NB4 (cell line): ENCODE measurements around the gene TRAK1.

ENCODE experiments used
- POLR2A ChIP-seq: IDR thresholded peaks from 2 replicates; pipeline ENCODE4 v1.6.1; 2011; ENCODE audit warnings: mild to moderate bottlenecking; ENCODE audit not compliant: insufficient read length; ENCODE audit errors: extremely low read depth
- TF ChIP-seq, protein P1 (sequence below): IDR thresholded peaks from one replicate; pipeline ENCODE4 v1.5.1; 2012; ENCODE audit warnings: low read depth, low read length
- TF ChIP-seq, protein P2 (sequence below): IDR thresholded peaks from 2 replicates; pipeline ENCODE4 v1.6.1; 2011; ENCODE audit warnings: low read depth, low read length

DNA sequence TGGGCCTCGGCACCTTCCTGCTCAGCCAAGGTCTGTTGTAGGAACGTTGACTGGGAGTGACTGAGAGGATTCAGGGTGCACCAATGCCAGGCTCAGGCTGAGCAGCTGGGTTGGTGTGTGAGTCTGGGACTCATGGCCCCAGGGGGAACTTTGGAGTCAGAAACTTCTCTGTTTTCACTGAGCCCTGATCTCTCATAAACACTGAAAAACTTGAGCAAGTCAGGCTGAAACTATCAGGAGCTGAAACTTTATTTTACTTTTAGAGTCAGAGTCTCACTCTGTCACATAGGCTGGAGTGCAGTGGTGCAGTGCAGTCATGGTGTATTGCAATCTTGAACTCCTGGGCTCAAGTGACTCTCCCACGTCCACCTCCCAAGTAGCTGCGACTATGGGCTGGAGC is 3.0 kb downstream of the TRAK1 start:
- TF ChIP-seq, protein P1, sequence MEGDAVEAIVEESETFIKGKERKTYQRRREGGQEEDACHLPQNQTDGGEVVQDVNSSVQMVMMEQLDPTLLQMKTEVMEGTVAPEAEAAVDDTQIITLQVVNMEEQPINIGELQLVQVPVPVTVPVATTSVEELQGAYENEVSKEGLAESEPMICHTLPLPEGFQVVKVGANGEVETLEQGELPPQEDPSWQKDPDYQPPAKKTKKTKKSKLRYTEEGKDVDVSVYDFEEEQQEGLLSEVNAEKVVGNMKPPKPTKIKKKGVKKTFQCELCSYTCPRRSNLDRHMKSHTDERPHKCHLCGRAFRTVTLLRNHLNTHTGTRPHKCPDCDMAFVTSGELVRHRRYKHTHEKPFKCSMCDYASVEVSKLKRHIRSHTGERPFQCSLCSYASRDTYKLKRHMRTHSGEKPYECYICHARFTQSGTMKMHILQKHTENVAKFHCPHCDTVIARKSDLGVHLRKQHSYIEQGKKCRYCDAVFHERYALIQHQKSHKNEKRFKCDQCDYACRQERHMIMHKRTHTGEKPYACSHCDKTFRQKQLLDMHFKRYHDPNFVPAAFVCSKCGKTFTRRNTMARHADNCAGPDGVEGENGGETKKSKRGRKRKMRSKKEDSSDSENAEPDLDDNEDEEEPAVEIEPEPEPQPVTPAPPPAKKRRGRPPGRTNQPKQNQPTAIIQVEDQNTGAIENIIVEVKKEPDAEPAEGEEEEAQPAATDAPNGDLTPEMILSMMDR: no peak
- TF ChIP-seq POLR2A: no peak
- TF ChIP-seq, protein P2, sequence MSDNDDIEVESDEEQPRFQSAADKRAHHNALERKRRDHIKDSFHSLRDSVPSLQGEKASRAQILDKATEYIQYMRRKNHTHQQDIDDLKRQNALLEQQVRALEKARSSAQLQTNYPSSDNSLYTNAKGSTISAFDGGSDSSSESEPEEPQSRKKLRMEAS: no peak
